Hematopoietic multipotent progenitor cell treated with erythropoietin and hydrocortisone succinate and interleukin-3 and kit ligand, for 4 days (in vitro differentiated cells): Measurements from ENCODE around the gene CACNA2D3.
A peak's percentile ranks its signal among the peaks of the same experiment; 100 is the strongest.
"Not testable (repeated sequence)": the region's sequence is repeated elsewhere in the genome, so short reads cannot be mapped to it uniquely, and the experiment has no call there.

ENCODE experiments used
- DNase-seq: peaks from one replicate; pipeline ENCODE4 v3.0.0-alpha.2; 2015

CACNA2D3 gene

DNA sequence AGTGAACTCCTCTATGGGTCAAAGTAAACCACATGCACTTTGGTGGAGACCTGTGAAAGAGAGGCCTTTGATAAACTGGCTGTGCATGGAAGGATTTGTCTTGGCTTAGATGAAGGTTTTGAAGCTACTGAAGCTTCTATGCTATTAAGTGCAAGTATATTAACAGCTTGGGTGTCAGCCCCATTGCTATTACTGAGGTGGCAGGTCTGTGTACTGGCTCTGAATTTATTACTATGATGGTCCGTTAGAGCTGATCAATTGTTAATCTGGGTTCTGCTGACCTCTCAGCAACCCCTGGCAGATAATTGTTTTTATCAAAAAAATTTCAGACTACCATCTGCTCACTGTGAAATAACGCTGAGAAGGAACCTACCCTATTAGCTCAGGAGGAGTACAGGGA is 268.2 kb downstream of the CACNA2D3 start:
- no peak for DNase-seq

DNA sequence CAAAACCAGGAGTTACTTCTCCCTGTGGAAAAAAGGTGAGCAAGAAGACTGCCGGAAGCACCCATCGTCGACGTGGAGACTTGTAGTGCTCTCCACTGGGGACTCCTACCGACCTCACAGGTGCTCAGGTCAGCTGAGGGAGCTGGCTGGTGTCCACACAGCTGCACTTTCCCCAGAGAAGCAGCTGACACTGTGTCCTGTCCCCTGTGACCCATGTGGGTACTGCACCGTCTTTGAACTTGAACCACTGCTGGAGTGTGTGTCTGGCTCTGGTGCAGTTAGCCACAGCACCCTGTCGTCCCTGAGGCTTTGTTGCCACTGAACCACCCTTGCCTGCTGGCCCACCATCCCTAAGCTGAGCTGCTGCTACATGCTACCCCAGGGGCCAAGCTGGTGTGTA is 270.8 kb downstream of the CACNA2D3 start:
- DNase-seq: no peak

GRCh38 chr3:54408328-54408727 is 286.0 kb downstream of the CACNA2D3 start:
- no peak for DNase-seq

- DNase-seq: no peak
Observed at GRCh38 chr3:54421943-54422342, 299.6 kb downstream of the CACNA2D3 start.

GRCh38 chr3:54424292-54424691 is 301.9 kb downstream of the CACNA2D3 start:
- DNase-seq: no peak

GRCh38 chr3:54426381-54426780 is 304.0 kb downstream of the CACNA2D3 start:
- no peak for DNase-seq

DNA sequence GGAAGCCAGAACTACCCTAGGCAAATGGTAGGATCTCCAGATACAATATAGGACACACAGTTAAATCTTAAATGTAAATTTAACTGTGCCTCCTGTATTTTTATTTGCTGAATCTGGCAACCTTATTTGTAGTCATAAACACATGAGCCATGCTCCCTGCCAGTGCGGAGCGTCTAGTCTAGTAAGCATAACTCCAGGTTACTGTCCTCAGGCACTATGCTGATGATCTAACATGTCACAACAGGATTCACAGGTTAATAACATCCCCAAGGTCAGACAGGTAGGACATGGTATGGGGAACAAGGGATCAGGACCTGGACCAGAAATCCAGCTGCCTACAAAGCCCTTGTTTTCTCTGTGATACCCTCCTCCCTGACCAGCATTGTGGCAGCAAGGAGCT is 305.1 kb downstream of the CACNA2D3 start:
- DNase-seq: no peak

DNA sequence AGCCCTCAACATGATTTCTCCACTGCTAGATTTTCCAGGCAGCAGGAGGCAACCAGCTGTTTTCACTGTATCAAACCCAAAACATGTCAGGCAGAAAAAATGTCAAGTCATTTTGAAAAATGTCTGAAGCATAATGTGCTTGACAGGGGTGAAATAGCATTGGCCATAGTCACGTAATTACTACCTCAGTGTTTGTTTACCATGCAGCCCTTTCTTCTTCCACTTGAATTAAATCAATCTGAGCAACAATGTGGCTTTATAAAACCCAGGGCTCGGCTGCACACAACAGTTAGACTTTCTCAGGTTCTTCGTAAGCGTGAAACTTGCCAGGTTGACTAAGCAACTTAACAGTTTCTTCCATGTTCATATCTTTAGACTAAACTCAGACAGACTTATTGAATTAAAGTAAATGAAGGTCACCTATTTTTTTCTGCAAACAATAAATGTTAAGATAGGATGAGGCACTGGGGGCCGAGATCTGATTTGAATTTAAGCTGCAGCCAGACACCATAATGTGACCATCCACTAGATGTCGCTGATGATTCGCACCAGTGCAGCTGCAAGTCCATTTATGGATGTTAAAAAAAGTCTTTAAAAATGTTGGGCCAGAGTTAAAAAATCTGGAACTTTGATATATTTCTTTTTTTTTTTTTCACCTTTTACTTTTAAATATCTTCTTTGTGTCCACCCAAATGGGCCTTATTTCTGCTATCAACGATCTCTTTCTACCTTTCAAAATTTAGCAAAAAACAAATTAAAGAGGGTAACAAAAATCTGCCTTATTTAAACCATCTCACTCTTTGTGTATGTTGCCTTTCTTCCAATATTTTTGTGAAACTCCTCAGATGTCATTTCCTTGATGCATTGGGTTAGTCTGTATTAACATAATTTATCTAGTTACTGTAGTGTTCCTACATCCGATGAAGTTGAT is 305.9 kb downstream of the CACNA2D3 start:
- DNase-seq: peak; percentile 74

- no peak for DNase-seq
Observed at GRCh38 chr3:54432975-54433374, 310.6 kb downstream of the CACNA2D3 start.

DNA sequence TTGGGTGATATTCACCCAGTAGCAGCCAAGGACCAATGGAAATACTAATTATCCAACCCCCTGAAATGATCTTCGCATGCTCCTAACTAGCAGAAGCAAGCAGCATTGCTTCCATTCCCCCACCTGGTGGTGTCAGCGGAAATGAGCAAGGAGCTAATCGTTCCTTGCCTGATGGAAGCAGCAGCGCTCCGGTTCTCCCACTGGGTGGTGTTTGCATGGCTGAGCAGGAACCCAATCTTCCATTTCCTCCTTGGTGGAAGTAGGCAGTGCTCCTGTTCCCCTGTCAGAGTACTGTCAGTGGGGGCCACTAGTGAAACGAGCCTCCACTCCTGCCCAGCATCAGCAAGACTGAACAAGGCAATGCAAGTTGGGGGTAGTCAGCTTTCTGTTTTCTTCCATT is 311.5 kb downstream of the CACNA2D3 start:
- peak; percentile 27 for DNase-seq

DNA sequence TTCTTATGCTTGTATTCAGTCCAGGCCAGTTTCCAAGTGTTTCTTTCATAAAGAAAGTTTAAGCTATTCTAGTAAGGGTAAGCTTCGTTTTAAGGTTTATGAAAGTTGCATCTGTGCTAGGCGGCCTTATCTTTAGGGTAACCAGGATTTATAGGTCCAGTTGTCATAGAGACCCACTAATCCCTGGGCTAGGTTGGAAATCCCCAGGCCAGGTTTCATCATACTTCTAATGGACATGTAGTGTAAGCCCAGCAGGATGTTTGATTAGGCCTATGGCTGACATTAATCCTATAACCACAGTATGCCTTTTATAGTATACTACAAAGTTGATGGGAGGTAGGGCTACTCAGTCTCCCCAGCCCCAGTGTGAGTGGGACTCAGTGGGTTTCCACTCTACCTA is 312.4 kb downstream of the CACNA2D3 start:
- no peak for DNase-seq

- DNase-seq: no peak
Observed at GRCh38 chr3:54437271-54437670, 314.9 kb downstream of the CACNA2D3 start.

GRCh38 chr3:54443561-54444161 is 321.3 kb downstream of the CACNA2D3 start:
- no peak for DNase-seq

DNA sequence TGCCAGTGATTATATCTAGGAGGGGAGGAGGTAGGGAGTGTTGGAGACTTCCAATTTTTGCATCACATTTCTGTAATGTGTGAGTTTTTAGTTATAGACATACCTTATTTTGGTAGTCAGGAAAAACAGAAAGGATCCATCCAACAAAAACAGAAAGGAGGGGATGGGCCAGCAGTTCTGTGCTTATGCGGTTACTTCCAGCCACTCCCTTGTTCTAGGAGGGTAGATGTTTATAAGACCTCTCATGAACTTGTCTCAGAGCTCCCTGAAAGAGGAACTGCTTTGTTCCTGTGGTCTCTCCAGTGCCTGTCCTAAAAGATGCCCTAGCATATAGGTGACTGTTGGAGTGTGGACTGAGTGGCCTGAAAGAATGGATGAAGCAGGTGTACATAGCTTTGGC is 323.3 kb downstream of the CACNA2D3 start:
- no peak for DNase-seq

DNA sequence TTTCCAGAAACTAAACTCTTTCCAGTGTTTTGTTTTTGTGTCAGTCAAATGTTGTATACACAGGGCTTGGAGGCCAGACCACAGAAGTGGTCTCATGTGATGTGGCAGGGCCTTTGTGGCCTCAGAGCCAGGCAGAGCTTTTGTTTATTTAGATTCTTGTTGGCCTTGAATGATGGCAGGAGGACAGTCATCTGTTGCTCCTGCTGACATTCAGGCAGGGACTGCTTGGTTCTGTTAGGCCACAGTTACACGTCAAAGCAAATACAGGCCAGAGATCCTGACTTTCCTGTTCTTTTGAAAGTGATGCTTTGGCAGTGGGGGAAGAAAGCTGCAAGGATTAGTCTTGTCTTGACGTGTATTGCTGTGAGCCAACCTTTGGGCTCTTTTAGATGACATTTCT is 325.1 kb downstream of the CACNA2D3 start:
- no peak for DNase-seq

DNA sequence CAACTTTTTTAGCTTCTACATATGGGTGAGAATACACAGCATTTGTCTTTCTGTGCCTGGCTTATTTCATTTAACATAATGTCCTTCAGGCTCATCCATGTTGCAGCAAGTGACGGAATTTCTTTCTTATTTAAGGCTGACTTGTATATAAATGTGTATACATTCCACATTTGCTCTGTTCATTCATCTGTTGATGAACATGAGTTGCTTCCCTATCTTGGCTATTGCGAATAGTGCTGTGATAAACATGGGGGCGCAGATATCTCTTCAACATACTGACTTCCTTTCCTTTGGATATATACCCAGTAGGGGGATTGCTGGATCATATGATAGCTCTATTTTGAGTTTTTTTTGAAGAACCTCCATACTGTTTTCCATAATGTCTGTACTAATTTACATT is 332.5 kb downstream of the CACNA2D3 start:
- no peak for DNase-seq

DNA sequence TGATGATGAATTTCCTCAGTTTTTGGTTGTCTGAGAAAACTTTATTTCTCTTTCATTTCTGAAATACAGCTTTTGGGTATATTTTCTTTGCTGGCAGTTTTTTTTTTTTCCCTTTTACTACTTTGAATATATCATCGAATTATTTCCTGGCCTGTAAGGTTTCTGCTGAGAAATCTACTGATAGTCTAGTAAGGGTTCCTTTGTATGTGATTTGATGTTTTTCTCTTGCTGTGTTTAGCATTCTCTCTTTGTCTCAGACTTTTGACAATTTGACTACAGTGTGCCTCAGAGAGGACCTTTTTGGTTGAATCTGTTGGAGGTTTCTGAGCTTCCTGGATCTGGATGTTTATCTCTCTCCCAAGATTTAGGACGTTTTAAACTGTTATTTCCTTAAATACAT is 336.0 kb downstream of the CACNA2D3 start:
- no peak for DNase-seq

- DNase-seq: not testable (repeated sequence)
Observed at GRCh38 chr3:54464554-54464953, 342.2 kb downstream of the CACNA2D3 start.

- no peak for DNase-seq
Observed at GRCh38 chr3:54476891-54477290, 354.5 kb downstream of the CACNA2D3 start.

- DNase-seq: no peak
Observed at GRCh38 chr3:54481606-54482365, 359.4 kb downstream of the CACNA2D3 start.

GRCh38 chr3:54484334-54484733 is 362.0 kb downstream of the CACNA2D3 start:
- DNase-seq: no peak

GRCh38 chr3:54486317-54486716 is 364.0 kb downstream of the CACNA2D3 start:
- DNase-seq: no peak

DNA sequence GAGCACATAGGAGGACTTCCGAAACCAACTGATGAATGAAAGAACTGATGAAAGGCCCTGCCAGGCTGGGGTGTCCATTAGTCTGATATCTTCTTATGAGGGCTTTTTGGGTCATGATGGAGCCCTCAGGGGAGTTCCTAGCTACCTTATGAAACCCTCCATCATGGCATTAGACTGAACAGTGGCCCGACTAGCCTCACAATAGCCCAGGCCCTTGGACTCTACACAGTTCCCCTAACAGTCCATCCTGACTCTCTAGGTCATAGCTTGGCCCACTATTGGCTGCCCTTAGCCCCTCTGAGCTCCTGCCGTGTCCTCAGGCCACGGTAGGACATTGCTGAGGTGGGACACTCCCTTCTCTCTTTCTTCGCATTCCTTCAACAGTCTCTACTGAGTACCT is 365.9 kb downstream of the CACNA2D3 start:
- no peak for DNase-seq

DNA sequence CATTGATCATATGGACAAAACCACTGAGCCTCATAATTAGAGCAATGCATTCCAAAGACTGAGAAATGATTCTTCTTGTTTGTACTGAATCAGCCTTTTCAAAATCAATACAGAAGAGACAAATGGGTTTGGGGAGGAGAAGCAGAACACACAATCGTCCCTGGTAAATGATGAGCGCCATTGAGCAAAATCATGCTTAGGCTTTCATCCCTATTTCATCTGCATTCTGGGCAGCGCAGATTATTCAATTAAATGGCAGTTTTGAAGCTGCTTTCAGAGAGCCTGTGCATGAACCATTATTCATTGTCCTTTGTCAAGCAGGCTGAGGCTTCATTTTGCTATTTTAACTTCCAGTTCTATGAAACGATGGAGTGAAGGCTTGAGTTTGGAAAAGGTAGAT is 371.9 kb downstream of the CACNA2D3 start:
- no peak for DNase-seq
